GM19043 (cell line): Measurements from ENCODE around the gene RPS5.

Source experiments
- ATAC-seq: cut with Tn5 transposase; IDR thresholded peaks from one replicate; pipeline ENCODE4 v1.9.1; 2021; ENCODE audit warnings: low read depth; ENCODE audit not compliant: unreplicated experiment

RPS5 gene

GRCh38 chr19:58381460-58382212, 5.4 kb upstream of the RPS5 start:
- ATAC-seq: no peak

GRCh38 chr19:58382997-58383603, 4.0 kb upstream of the RPS5 start:
- no peak for ATAC-seq

GRCh38 chr19:58385313-58385890, 1.7 kb upstream of the RPS5 start:
- ATAC-seq: no peak

GRCh38 chr19:58385891-58386575, 1.0 kb upstream of the RPS5 start:
- ATAC-seq: no peak

GRCh38 chr19:58387338-58388174, 487 bp downstream of the RPS5 start:
- ATAC-seq: no peak

DNA sequence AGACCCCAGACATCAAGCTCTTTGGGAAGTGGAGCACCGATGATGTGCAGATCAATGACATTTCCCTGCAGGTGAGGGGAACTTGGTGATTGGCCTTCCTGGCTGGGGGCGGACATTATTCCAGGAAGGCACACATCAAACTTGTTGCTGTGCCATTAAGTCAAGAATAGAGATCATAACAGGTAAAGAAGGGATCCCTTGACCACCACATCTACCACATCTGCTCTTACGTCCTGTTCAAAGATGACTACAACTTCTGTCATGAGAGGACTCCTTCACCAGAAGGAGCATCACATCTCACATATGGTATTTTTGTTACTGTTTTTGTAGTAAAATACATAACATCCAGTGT, 1.1 kb downstream of the RPS5 start:
- no peak for ATAC-seq

- no peak for ATAC-seq
Observed at GRCh38 chr19:58392945-58393724, 6.1 kb downstream of the RPS5 start.

GRCh38 chr19:58393725-58394033, 6.6 kb downstream of the RPS5 start:
- no peak for ATAC-seq

- ATAC-seq: no peak
Observed at GRCh38 chr19:58394821-58395219, 7.8 kb downstream of the RPS5 start.

DNA sequence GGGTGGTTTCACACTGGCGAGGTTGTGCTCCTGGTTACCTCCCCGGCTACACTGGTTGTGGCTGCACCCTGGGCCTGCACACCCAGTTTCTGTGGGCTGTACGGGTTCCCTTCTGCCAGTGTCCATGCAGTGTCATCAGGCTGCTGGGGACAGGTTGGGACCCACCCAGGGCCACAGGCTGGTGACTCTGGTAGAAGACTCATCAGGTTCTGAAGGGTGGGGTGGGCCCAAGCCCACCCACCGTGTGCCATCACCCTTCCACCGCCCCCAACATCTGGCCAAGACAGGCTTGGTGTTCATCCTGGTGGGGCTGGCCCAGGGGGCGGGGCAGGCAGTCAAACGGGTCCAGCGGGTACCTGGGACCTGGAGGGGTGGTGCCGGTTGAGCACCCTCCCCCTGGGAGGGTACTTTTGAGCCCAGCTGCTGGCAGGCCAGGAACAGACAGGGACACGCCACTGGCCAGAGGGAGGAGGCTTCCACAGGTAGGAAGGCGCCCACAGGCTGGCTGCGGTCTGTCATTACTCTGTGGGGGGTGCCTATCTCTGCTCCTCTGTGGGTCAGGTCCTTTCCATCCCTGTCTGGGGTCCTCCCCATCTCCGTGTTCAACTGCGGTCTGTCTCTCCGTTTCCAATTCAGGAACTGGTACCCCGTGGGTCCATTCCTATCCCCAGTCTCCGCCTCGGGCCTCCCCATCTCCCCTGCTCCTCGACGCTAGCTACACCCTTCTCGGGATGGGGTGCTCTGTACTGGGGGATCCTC, 8.3 kb downstream of the RPS5 start, which contains the start of gene RNF225:
TSS of gene RNF225 (plus strand) at position 437 of the 759 bp plus-strand sequence. CDS start 434 bp downstream, outside the sequence.
- no peak for ATAC-seq

GRCh38 chr19:58395979-58396627, 9.0 kb downstream of the RPS5 start:
- ATAC-seq: no peak

DNA sequence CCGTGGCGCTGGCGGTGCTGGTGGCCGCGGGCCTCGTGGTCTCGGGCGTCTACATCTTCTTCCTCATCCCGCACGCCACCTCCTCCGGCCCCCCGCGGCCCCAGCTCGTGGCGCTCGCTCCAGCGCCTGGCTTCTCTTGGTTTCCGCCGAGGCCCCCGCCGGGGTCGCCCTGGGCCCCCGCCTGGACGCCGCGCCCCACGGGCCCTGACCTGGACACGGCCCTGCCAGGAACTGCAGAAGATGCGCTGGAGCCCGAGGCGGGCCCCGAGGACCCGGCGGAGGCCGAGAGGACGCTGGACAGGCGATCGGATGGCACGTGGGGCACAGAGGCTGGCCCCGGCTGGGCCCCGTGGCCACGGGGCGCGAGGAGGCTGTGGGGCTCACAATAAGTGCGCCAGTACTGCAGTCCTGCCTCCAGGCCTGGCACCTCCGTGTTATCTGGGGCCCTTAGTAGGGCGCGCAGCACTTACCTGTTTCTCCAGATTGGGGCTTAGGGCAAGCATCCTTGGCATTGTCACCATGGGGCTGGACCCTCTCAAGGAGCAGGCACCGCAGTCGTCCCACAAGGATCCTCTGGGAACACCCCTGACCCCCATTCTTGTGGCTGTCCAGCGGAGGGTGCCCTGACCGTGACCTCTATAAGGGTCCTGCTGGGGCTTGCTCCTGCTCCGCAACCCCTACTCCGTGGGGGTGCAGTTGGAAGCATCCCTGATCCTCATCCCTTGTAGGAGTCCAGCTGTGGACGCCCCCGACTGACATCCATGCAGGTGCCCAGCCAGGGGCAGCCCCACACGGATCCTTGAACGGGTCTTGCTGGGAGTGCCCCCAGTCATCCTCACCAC, 9.8 kb downstream of the RPS5 start:
- no peak for ATAC-seq

DNA sequence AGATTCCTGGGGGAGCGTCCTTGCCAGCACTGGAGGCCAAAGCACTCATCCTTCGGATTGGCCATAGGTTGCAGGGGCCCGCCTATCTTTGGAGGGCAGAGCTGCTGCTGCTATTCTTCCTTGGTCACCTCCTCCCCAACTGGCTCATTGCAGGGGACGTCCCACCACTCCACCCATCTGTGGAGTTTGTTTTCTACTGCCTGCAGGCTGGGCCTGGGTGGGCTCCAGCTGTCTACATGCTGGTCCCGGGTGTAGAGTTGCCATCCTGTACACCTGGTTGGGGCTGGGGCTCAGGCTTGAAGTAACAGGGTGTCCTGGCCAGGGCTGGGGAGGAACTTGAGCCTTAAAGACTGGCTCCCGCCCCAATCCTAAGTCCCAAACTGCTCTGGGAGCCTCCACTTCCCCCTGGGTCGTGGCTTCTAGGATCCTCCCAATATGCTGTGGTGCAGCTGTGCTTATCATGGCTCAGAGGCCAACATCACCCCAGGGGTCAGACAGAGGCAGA, 10.5 kb downstream of the RPS5 start:
- no peak for ATAC-seq

DNA sequence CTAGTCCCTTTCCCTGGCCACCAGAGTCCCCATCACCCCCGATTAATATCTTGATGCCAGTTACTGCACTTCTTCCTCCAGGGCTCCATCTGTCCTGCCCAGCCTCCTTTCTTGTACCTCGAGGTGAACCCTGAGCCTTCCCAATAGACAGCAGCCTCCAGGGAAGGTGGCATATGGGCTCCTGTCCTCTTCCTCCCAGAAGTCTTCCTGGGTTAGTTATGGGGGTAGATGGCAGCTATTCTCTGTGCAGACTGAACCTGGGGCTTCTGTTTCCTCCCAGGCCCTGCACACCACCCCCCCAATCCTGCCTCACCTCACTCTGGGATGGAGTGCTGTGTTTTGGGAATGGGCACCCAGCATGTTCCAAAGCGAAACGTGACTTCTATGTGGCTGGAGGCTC, 11.0 kb downstream of the RPS5 start:
- no peak for ATAC-seq

- ATAC-seq: no peak
Observed at GRCh38 chr19:58398545-58398944, 11.5 kb downstream of the RPS5 start.

- ATAC-seq: no peak
Observed at GRCh38 chr19:58399903-58400302, 12.8 kb downstream of the RPS5 start.

- no peak for ATAC-seq
Observed at GRCh38 chr19:58400316-58400915, 13.3 kb downstream of the RPS5 start.
